Urothelium cell line (cell line): Measurements from ENCODE around the gene CPVL.

ENCODE experiments used
- DNase-seq: peaks from one replicate; pipeline ENCODE4 v3.0.0; 2011; ENCODE audit warnings: low spot score, mixed read lengths
- FAIRE-seq: peaks from 2 replicates; lab custom pipeline; 2011; peaks lifted over from hg19 to GRCh38; lab: Jason Lieb, UNC

The CPVL gene

GRCh38 chr7:29053105-29053872 lies 93.0 kb downstream of the CPVL start:
- DNase-seq = no peak
- FAIRE-seq = no peak

GRCh38 chr7:29046978-29047377 lies 99.4 kb downstream of the CPVL start:
- FAIRE-seq (no peak), DNase-seq (no peak)

- FAIRE-seq (no peak), DNase-seq (no peak)
Observed at GRCh38 chr7:29045258-29046086, 100.9 kb downstream of the CPVL start.

DNA sequence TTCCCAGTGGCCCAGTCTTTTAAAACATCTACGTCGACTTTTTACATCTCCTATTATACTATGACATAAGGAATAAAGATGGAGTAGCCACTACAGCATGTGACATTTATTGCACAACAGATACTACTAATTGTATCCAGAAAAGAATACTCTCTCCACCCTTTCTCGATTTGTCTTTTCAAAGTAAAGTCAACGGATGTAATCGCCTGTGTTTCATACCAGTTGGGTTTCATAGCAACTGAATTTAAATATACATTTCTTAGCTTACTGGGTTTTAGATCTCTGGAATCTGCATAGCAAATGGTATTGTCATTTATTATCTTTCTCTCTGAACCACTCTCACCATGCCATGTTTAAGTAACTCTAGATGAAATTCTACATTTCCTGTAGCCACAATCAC lies 101.8 kb downstream of the CPVL start:
- FAIRE-seq (no peak), DNase-seq (no peak)

DNA sequence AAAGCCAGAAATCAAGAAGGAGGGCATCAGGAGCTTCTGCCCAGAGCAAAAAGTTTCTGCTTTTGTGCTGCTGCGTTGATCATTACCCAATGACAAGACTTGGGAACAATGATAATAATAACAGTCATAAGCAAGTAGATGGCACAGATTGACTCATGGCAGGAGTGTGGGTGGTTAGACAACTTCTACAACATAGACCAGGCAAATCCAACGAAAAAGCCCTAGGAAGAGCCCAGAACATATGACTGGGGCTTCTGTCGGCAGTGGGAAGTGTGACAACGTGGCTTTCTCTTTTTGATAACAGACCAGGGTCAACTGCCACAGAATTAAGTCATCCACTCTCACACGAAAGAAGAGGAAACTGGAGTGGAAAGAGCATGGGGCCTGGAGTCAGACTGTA lies 102.8 kb downstream of the CPVL start:
- FAIRE-seq (no peak), DNase-seq (no peak)

GRCh38 chr7:29042824-29043231 lies 103.5 kb downstream of the CPVL start:
- DNase-seq (no peak), FAIRE-seq (peak; percentile 94)

DNA sequence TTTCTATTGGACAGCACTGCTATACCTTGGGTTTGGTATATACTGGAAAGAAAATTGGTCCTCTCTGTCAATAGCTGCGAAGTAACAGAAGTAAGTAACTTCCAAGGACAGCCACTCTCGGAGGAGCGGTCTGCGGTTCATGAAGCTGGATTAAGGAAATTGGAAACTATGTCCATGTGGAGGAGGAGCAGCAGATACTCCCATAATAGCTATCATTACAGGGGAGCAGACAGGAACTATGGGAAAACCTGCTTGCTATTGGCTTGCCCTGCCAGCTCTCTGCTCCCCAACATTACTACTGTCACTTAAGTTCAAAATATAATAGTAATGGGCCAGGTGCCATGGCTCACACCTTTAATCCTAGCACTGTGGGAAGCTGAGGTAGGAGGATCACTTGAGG lies 104.3 kb downstream of the CPVL start:
- no peak for FAIRE-seq
- DNase-seq = no peak

- DNase-seq (no peak), FAIRE-seq (no peak)
Observed at GRCh38 chr7:29040579-29040925, 105.8 kb downstream of the CPVL start.

- DNase-seq (no peak), FAIRE-seq (no peak)
Observed at GRCh38 chr7:29039821-29040578, 106.3 kb downstream of the CPVL start.

DNA sequence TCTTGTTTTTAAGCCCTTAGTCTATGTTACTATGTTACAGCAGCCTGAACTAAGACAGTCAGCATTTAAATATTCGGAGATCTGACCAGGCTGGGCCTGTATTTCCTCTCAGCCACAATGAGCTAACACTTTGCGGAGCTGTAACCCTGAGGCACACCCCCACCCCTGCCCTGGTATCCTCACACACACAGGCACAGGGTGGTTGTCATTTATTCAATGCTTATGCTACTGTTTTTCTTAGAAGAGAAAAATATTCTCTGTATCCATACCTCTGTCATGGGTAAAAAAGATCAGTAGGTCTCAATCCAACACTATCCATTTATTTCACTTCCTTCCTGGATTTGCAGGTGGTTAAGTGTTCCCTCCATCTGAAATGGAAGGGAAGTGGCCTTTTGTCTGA lies 107.9 kb downstream of the CPVL start:
- DNase-seq (no peak), FAIRE-seq (no peak)

GRCh38 chr7:29035044-29035740 lies 111.1 kb downstream of the CPVL start:
- FAIRE-seq (peak; percentile 98), DNase-seq (peak; percentile 93)

DNA sequence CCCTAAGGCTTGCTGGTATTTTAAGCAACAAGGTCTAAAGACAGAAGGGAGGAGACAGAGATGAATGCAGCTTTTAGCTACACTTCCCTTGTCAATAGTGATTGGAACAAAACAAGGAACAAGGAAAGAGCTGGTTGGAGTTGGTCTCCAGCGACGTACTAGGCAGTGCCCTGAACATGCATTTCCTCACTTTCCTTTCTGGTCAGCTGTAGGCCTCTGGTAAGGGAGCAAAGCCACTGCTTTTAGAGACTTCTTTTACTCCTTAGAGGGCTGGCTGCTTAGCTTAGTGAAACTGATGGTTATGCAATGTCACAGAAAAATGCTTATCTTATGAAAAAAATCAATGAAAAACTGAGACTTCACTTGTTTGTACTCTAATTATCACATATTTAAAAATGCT lies 112.8 kb downstream of the CPVL start:
- DNase-seq (no peak), FAIRE-seq (no peak)

DNA sequence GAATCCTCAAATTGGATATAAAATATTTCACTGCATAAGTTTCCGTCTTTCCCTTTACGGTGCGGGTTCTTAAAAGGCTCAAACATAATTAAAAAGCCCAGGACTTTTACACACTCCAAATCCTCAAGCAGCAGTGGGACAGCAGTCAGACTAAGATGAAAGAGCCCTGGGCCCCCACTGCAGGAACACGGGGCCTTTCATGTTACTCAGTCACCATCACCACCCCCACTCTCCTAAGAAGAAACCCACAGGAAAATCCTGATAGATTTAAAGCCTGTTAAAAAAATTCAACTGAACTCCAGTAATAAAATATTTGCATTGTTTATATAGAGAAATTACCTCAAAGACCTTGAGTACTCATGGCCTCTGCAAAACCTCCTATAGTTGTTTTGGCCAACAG lies 114.2 kb downstream of the CPVL start:
- DNase-seq (no peak), FAIRE-seq (no peak)

DNA sequence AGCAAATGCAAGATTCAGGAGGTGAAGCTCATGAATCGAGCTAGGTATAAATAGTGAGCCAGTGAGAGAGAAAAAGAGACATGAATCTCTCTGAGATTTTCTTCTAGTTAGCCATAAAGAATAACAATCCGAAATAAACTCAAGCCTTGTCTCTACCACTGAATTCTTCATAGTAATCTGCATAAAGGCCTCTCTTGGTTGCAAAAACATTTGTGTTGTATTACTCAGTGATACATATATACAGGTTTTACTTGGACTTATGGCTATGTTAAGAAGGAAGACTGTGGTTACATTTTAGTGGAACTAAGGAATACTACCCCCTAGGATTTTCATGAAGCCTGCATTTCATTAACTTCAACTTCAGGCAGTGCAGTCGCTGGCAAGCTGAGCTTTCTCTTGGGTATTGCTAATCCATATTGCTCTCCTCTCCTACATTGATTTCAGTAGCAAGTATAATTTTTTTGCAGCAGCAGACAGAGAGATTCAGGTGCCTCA lies 115.5 kb downstream of the CPVL start:
- FAIRE-seq = no peak
- no peak for DNase-seq

GRCh38 chr7:29022291-29022988 lies 123.9 kb downstream of the CPVL start:
- DNase-seq (no peak), FAIRE-seq (peak; percentile 5)

- DNase-seq = no peak
- FAIRE-seq = peak; percentile 42
Observed at GRCh38 chr7:29019896-29020295, 126.4 kb downstream of the CPVL start.

DNA sequence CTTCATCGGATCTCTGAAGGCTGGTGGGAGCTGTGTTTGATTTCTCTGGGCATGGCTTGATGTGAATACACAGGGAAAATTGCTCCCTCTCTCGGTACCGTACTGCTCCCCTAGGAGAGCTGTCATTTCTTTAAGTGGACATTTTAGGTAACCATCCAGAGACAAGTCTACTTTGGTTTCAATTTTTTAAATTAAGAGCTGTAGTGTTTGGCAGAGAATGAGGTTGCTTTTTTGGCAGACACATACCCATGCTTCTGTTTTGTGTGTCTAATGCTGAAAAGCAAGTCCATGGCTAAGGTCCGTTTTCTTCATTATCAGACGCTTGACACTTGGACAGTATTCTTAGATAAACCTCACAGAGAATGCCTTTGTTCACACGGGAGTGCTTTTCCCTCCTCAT lies 127.0 kb downstream of the CPVL start:
- DNase-seq = no peak
- FAIRE-seq = no peak

DNA sequence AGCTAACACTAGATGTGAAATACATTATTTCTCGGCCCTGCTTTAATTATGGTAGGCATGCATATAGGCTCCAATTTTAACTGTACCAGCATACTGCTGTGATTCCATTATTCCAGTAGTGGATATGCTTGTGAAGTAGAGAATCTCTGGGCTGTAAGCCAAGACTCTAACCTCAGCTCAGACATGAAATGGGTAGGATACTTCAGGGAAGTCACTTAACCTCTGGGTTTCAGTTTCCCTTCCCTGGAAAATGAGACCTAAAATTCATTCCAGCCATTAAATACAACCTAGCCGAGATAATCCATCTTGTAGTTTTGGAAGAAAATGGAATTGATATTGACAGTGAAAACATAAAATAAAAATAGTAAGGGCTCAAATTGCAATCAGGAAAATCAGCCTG lies 128.6 kb downstream of the CPVL start:
- DNase-seq (peak; percentile 31), FAIRE-seq (no peak)

- DNase-seq = no peak
- peak; percentile 58 for FAIRE-seq
Observed at GRCh38 chr7:29014725-29015124, 131.6 kb downstream of the CPVL start.

- FAIRE-seq (no peak), DNase-seq (no peak)
Observed at GRCh38 chr7:29013931-29014330, 132.4 kb downstream of the CPVL start.
